HepG2 (cell line): ENCODE data around the gene CDIP1. TPM values are rescaled to one million over a fixed set of nuclear protein-coding genes. Genes with fewer than 3 reads are reported as not detected.

ENCODE experiments used
- ARHGAP35 ChIP-seq: sonication (generic); formaldehyde crosslinking; IDR thresholded peaks from 2 replicates; pipeline ENCODE4 v1.9.0; 2022; ENCODE audit warnings: mild to moderate bottlenecking, inconsistent platforms, moderate library complexity, missing genetic modification reagents, borderline replicate concordance
- FLYWCH1 ChIP-seq: sonication (generic); formaldehyde crosslinking; IDR thresholded peaks from 2 replicates; pipeline ENCODE4 v1.8.1; 2023; ENCODE audit warnings: mild to moderate bottlenecking, missing genetic modification reagents
- HIVEP1 ChIP-seq: sonication (generic); formaldehyde crosslinking; IDR thresholded peaks from 2 replicates; pipeline ENCODE4 v1.4.0; 2020; ENCODE audit warnings: mild to moderate bottlenecking, missing genetic modification reagents
- IKZF4 ChIP-seq: sonication (generic); formaldehyde crosslinking; IDR thresholded peaks from 2 replicates; pipeline ENCODE4 v1.5.1; 2020; ENCODE audit warnings: borderline replicate concordance, mild to moderate bottlenecking, low read depth, missing genetic modification reagents; ENCODE audit errors: not compliant biosample characterization
- IRX3 ChIP-seq: sonication (generic); formaldehyde crosslinking; IDR thresholded peaks from 2 replicates; pipeline ENCODE4 v1.8.1; 2023; ENCODE audit warnings: mild to moderate bottlenecking, low read depth, missing genetic modification reagents, borderline replicate concordance
- KDM4B ChIP-seq: sonication (generic); formaldehyde crosslinking; IDR thresholded peaks from 2 replicates; pipeline ENCODE4 v1.4.0; 2020; ENCODE audit warnings: missing genetic modification reagents
- NFE2L1 ChIP-seq: sonication (generic); formaldehyde crosslinking; IDR thresholded peaks from 2 replicates; pipeline ENCODE4 v1.4.0; 2020; ENCODE audit warnings: missing genetic modification reagents, mild to moderate bottlenecking, borderline replicate concordance
- NONO ChIP-seq, 2 experiments: fragments of 450-650 bp in 1 of 2; sonication (generic) in 1 of 2; formaldehyde crosslinking in 1 of 2; IDR thresholded peaks in 1 of 2; conservative IDR thresholded peaks in 1 of 2; 2 replicates each; pipeline versions ENCODE4 v1.6.1 to v1.8.0; 2017 to 2022; ENCODE audit warnings: mild to moderate bottlenecking in 1 of 2, missing genetic modification reagents in 1 of 2, moderate library complexity in 1 of 2
- NR2F2 ChIP-seq: IDR thresholded peaks from 2 replicates; pipeline ENCODE4 v1.6.1; 2012; ENCODE audit warnings: low read depth, inconsistent platforms, borderline replicate concordance
- PCBP2 ChIP-seq: fragments of 200-400 bp; formaldehyde crosslinking; optimal IDR thresholded peaks from 2 replicates; pipeline ENCODE3; 2018; ENCODE audit warnings: low read length, low read depth; ENCODE audit not compliant: poor library complexity, severe bottlenecking
- PHF20 ChIP-seq: sonication (generic); formaldehyde crosslinking; IDR thresholded peaks from 2 replicates; pipeline ENCODE4 v1.5.0; 2020; ENCODE audit warnings: mild to moderate bottlenecking, missing genetic modification reagents
- REL ChIP-seq: sonication (generic); formaldehyde crosslinking; conservative IDR thresholded peaks from 2 replicates; pipeline ENCODE4 v1.8.0; 2022; ENCODE audit warnings: mild to moderate bottlenecking, missing genetic modification reagents, moderate library complexity
- SIX1 ChIP-seq: sonication (generic); formaldehyde crosslinking; IDR thresholded peaks from 2 replicates; pipeline ENCODE4 v1.4.0; 2020; ENCODE audit warnings: missing genetic modification reagents, borderline replicate concordance
- SMC3 ChIP-seq: IDR thresholded peaks from 2 replicates; pipeline ENCODE4 v1.6.1; 2011; ENCODE audit warnings: low read length, improper control_type of control experiment
- ZFX ChIP-seq: sonication (generic); formaldehyde crosslinking; IDR thresholded peaks from 2 replicates; pipeline ENCODE4 v1.4.0; 2020; ENCODE audit warnings: mild to moderate bottlenecking, low read depth, missing genetic modification reagents, moderate library complexity
- ZIK1 ChIP-seq: sonication (generic); formaldehyde crosslinking; IDR thresholded peaks from 2 replicates; pipeline ENCODE4 v1.5.0; 2020; ENCODE audit warnings: mild to moderate bottlenecking, low read depth, missing genetic modification reagents, borderline replicate concordance
- ZNF121 ChIP-seq: sonication (generic); formaldehyde crosslinking; IDR thresholded peaks from 2 replicates; pipeline ENCODE4 v1.5.0; 2020; ENCODE audit warnings: mild to moderate bottlenecking, missing genetic modification reagents
- ZNF296 ChIP-seq: sonication (generic); formaldehyde crosslinking; conservative IDR thresholded peaks from 2 replicates; pipeline ENCODE4 v1.5.0; 2020; ENCODE audit warnings: mild to moderate bottlenecking, missing genetic modification reagents
- ZNF781 ChIP-seq: sonication (generic); formaldehyde crosslinking; IDR thresholded peaks from 2 replicates; pipeline ENCODE4 v1.5.1; 2020; ENCODE audit warnings: borderline replicate concordance, mild to moderate bottlenecking, missing genetic modification reagents; ENCODE audit errors: not compliant biosample characterization
- polyA plus RNA-seq, 8 experiments: library from polyadenylated mRNA; depleted of rRNA in 3 of 8; stranded (reverse) in 7 of 8; unstranded in 1 of 8; fragments of >200 nt; fragmentation: Illumina TruSeq in 4 of 8; extraction: Trizol in 4 of 8; gene quantifications; 2 replicates each; pipeline versions ENCODE4 v1.2.1 to v1.2.3, GENCODE V29; 2011 to 2016; ENCODE audit warnings: low read depth in 4 of 8, missing spikeins in 1 of 8, mixed read lengths in 1 of 8; ENCODE audit not compliant: insufficient read depth in 1 of 8
- total RNA-seq, 5 experiments: library from RNA; depleted of rRNA; stranded (reverse); fragments of >200 nt; fragmentation: Illumina TruSeq; extraction: Trizol; gene quantifications; 2 replicates each; pipeline ENCODE4 v1.2.3, GENCODE V29; 2016; ENCODE audit warnings: low read depth in 1 of 5
- TF ChIP-seq, protein P1 (sequence below): sonication (generic); formaldehyde crosslinking; IDR thresholded peaks from 2 replicates; pipeline ENCODE4 v1.8.1; 2023; ENCODE audit warnings: missing genetic modification reagents, inconsistent platforms, borderline replicate concordance
- TF ChIP-seq, protein P2 (sequence below): sonication (generic); formaldehyde crosslinking; IDR thresholded peaks from 2 replicates; pipeline ENCODE4 v1.4.0; 2020; ENCODE audit warnings: missing genetic modification reagents
- TF ChIP-seq, protein P3 (sequence below): sonication (generic); formaldehyde crosslinking; IDR thresholded peaks from 2 replicates; pipeline ENCODE4 v1.4.0; 2020; ENCODE audit warnings: missing genetic modification reagents, mild to moderate bottlenecking, borderline replicate concordance
- TF ChIP-seq, protein P4 (sequence below): sonication (generic); formaldehyde crosslinking; IDR thresholded peaks from 2 replicates; pipeline ENCODE4 v1.8.1; 2023; ENCODE audit warnings: mild to moderate bottlenecking, inconsistent platforms, moderate library complexity, missing genetic modification reagents, borderline replicate concordance

The CDIP1 gene
- total and polyA plus RNA-seq, 2 of the 13 experiments (the other 11 are each of a cell fraction or from before 2014, with no cell fraction given), result 31.2 to 56.7 TPM

DNA sequence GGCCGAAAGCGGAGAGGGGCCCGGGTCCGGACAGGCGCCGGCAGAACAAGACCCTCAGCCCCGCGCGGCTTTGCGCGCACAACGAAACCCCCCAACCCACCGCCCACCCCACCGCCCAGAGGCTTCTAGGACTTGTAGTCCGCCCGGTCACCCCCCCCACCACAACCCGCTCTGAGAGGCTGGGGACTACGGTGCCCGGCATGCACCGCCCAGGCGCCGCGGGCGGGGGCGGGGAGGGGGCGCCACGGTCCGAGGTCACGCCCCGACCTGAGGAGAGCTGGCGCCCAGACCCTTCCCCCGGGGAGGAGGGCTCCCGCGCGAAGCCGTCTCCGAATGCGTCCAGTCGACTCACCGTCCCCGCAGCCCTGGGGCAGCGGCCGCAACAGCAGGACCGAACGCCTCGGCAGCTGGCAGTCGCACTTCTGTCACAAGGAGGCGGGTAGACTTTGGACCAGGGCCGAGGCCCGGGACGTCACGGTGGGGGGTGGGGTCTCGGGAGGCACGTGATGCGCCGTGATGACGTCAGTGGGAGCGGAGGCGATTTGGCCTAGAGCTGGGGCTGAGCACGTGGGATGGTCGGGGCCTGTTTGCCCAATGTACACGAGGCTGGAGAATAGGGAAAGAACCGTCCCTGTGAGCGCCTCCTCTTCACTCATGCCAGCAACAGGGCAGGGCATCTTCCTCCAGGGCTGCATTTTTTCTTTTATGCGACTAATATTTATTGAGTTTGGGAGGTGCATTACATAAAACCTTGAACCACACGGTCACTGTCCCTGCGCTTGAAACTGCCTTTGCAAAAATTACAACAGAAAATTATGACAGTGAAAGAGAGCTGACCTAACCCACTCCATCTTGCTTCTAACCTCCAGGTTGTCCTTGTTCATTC lies at the start of gene CDIP1 (continued):
- TF ChIP-seq ARHGAP35 (CRISPR knock-in tag), result peak; percentile 99
- TF ChIP-seq IRX3 (CRISPR knock-in tag), result peak; percentile 99
- TF ChIP-seq, protein P1, sequence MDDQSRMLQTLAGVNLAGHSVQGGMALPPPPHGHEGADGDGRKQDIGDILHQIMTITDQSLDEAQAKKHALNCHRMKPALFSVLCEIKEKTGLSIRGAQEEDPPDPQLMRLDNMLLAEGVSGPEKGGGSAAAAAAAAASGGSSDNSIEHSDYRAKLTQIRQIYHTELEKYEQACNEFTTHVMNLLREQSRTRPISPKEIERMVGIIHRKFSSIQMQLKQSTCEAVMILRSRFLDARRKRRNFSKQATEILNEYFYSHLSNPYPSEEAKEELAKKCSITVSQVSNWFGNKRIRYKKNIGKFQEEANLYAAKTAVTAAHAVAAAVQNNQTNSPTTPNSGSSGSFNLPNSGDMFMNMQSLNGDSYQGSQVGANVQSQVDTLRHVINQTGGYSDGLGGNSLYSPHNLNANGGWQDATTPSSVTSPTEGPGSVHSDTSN, result peak; percentile 88; the same call in 1 of the 2 replicates
- TF ChIP-seq, protein P2, sequence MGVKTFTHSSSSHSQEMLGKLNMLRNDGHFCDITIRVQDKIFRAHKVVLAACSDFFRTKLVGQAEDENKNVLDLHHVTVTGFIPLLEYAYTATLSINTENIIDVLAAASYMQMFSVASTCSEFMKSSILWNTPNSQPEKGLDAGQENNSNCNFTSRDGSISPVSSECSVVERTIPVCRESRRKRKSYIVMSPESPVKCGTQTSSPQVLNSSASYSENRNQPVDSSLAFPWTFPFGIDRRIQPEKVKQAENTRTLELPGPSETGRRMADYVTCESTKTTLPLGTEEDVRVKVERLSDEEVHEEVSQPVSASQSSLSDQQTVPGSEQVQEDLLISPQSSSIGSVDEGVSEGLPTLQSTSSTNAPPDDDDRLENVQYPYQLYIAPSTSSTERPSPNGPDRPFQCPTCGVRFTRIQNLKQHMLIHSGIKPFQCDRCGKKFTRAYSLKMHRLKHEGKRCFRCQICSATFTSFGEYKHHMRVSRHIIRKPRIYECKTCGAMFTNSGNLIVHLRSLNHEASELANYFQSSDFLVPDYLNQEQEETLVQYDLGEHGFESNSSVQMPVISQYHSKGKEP, result peak; percentile 96
- TF ChIP-seq NR2F2, result peak; percentile 51; the same call in 1 of the 2 replicates
- TF ChIP-seq ZNF781 (CRISPR knock-in tag), result peak; percentile 100
- peak; percentile 98 for TF ChIP-seq REL (CRISPR knock-in tag)
- TF ChIP-seq ZIK1 (CRISPR knock-in tag), result peak; percentile 100
- peak; percentile 89 for TF ChIP-seq KDM4B (CRISPR knock-in tag)
- TF ChIP-seq, protein P3, sequence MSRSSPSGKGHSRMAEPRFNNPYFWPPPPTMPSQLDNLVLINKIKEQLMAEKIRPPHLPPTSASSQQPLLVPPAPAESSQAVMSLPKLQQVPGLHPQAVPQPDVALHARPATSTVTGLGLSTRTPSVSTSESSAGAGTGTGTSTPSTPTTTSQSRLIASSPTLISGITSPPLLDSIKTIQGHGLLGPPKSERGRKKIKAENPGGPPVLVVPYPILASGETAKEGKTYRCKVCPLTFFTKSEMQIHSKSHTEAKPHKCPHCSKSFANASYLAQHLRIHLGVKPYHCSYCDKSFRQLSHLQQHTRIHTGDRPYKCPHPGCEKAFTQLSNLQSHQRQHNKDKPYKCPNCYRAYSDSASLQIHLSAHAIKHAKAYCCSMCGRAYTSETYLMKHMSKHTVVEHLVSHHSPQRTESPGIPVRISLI, result peak; percentile 72; the same call in 1 of the 2 replicates
- peak; percentile 47; the same call in 1 of the 2 replicates for TF ChIP-seq SIX1 (CRISPR knock-in tag)
- TF ChIP-seq HIVEP1 (CRISPR knock-in tag), result peak; percentile 99
- TF ChIP-seq ZFX (CRISPR knock-in tag), result peak; percentile 100
- peak; percentile 98 for TF ChIP-seq ZNF296 (CRISPR knock-in tag)
- TF ChIP-seq NFE2L1 (CRISPR knock-in tag), result peak; percentile 90; the same call in 1 of the 2 replicates
- TF ChIP-seq PCBP2, result no peak
- peak; percentile 90 for TF ChIP-seq ZNF121 (CRISPR knock-in tag)
- TF ChIP-seq NONO (IDR thresholded peaks at IDR 0.05), result no peak
- peak; percentile 96 for TF ChIP-seq NONO (CRISPR knock-in tag; conservative IDR thresholded peaks at IDR 0.05)
- TF ChIP-seq IKZF4 (CRISPR knock-in tag), result peak; percentile 99
- peak; percentile 97 for TF ChIP-seq FLYWCH1 (CRISPR knock-in tag)
- TF ChIP-seq SMC3, result no peak
- TF ChIP-seq, protein P4, sequence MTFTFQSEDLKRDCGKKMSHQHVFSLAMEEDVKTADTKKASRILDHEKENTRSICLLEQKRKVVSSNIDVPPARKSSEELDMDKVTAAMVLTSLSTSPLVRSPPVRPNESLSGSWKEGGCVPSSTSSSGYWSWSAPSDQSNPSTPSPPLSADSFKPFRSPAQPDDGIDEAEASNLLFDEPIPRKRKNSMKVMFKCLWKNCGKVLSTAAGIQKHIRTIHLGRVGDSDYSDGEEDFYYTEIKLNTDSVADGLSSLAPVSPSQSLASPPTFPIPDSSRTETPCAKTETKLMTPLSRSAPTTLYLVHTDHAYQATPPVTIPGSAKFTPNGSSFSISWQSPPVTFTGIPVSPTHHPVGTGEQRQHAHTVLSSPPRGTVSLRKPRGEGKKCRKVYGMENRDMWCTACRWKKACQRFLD (CRISPR knock-in tag), result peak; percentile 99
- peak; percentile 85 for TF ChIP-seq PHF20
